ENCODE data around the gene ZNF580.

DNA sequence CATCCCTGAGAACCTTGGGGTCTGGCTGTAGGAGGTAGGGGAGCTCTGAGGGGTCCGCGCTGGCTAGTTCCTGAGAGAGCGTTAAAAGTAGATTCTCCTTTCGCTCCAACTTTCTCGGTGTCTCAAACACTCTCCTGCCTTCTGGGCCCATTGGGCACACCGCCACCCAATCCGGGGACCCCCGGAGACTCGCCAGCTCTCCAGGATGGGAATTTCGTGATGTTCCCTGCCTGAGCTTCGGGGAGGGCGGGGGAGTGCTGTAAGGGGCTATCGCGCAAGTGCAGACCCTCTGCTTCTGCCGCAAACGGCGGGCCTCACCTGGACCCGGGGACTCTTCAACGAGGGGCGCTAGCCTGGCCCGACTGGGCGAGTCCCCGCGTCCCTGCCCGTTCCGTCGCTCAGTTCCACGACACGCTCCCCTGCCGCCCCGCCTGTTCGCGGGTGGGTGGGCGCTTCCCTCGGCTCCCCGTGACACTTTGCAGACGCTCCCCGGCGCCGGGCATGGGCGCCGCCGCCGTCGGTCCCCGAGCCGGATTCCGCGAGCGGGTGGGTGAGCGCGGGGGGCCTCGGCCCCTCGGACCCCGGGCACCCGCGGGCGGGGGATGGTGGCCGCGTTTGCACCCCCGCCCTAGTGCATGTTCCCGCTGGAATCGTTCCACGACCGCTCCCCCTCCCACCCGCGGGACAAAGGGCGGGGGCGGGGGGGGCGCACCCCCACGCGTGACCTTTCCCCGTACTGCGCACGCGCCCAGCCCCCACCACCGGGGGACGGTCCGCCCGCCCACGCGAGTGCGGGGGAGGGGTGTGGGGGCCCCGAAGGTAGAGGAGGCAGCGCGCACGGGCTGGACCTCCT lies 7.2 kb downstream of the ZNF580 start, which contains the start of gene CCDC106:
- TF ChIP-seq TOX (CRISPR knock-in tag; IDR thresholded peaks at IDR 0.05; ENCODE audit: borderline replicate concordance) (no peak), ZFP30 (CRISPR knock-in tag; IDR thresholded peaks at IDR 0.05) (no peak), OSR1 (CRISPR knock-in tag; IDR thresholded peaks at IDR 0.05) (no peak), ZNF565 (CRISPR knock-in tag; conservative IDR thresholded peaks at IDR 0.05; ENCODE audit: low read depth) (no peak), ISL1 (CRISPR knock-in tag; IDR thresholded peaks at IDR 0.05) (no peak), BACH2 (CRISPR knock-in tag; IDR thresholded peaks at IDR 0.05; ENCODE audit: borderline replicate concordance) (no peak)
- TF ChIP-seq, protein P1, sequence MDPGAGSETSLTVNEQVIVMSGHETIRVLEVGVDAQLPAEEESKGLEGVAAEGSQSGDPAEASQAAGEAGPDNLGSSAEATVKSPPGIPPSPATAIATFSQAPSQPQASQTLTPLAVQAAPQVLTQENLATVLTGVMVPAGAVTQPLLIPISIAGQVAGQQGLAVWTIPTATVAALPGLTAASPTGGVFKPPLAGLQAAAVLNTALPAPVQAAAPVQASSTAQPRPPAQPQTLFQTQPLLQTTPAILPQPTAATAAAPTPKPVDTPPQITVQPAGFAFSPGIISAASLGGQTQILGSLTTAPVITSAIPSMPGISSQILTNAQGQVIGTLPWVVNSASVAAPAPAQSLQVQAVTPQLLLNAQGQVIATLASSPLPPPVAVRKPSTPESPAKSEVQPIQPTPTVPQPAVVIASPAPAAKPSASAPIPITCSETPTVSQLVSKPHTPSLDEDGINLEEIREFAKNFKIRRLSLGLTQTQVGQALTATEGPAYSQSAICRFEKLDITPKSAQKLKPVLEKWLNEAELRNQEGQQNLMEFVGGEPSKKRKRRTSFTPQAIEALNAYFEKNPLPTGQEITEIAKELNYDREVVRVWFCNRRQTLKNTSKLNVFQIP (CRISPR knock-in tag; IDR thresholded peaks at IDR 0.05; ENCODE audit: borderline replicate concordance, low read depth), result no peak
- TF ChIP-seq, protein P2, sequence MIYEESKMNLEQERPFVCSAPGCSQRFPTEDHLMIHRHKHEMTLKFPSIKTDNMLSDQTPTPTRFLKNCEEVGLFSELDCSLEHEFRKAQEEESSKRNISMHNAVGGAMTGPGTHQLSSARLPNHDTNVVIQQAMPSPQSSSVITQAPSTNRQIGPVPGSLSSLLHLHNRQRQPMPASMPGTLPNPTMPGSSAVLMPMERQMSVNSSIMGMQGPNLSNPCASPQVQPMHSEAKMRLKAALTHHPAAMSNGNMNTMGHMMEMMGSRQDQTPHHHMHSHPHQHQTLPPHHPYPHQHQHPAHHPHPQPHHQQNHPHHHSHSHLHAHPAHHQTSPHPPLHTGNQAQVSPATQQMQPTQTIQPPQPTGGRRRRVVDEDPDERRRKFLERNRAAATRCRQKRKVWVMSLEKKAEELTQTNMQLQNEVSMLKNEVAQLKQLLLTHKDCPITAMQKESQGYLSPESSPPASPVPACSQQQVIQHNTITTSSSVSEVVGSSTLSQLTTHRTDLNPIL (CRISPR knock-in tag; IDR thresholded peaks at IDR 0.05; ENCODE audit: low read depth), result no peak
